ENCODE data around the gene TK1.

Gene TK1

DNA sequence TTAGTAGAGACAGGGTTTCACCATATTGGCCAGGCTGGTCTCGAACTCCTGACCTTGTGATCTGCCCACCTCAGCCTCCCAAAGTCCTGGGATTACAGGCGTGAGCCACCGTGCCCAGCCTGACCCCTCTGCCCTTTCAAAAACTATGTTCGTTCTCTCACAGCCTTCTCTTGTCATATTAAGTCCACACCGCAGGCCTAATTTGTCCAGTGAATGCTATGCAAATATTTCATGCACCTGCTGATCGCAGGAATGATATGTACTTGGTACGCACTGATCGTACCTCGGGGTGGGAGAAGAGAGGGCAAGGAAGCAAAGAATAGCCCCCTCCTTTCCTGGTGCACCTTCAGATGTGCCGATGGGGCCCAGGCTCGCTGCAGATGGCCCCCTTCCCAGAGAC is 24.2 kb upstream of the TK1 start:
- TF ChIP-seq, protein P1, sequence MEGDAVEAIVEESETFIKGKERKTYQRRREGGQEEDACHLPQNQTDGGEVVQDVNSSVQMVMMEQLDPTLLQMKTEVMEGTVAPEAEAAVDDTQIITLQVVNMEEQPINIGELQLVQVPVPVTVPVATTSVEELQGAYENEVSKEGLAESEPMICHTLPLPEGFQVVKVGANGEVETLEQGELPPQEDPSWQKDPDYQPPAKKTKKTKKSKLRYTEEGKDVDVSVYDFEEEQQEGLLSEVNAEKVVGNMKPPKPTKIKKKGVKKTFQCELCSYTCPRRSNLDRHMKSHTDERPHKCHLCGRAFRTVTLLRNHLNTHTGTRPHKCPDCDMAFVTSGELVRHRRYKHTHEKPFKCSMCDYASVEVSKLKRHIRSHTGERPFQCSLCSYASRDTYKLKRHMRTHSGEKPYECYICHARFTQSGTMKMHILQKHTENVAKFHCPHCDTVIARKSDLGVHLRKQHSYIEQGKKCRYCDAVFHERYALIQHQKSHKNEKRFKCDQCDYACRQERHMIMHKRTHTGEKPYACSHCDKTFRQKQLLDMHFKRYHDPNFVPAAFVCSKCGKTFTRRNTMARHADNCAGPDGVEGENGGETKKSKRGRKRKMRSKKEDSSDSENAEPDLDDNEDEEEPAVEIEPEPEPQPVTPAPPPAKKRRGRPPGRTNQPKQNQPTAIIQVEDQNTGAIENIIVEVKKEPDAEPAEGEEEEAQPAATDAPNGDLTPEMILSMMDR (IDR thresholded peaks at IDR 0.05) = no peak

DNA sequence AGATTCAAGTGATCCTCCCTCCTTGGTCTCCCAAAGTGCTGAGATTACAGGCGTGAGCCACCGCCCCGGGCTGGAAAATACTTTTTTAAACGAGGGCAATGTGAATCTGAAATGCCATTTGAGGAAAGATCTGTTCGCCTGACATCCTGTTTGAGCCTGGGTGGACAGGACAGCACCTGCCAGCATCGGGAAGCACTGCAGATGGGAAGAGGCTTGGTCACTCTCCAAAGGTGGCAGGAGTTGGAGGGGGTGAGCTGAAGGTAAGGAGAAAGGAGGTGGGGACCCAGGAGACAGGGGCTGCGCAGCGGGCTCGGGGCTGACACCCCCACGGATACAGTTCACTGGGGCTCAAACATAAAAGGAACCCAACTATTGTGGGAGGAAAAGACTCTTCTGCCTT is 23.3 kb upstream of the TK1 start:
- TF ChIP-seq, protein P1 (IDR thresholded peaks at IDR 0.05) = no peak

- TF ChIP-seq, protein P1 (IDR thresholded peaks at IDR 0.05) = no peak
Observed at GRCh38 chr17:78208486-78208885, 21.6 kb upstream of the TK1 start.

GRCh38 chr17:78206298-78206697 is 19.4 kb upstream of the TK1 start:
- TF ChIP-seq, protein P1 (IDR thresholded peaks at IDR 0.05) = no peak

DNA sequence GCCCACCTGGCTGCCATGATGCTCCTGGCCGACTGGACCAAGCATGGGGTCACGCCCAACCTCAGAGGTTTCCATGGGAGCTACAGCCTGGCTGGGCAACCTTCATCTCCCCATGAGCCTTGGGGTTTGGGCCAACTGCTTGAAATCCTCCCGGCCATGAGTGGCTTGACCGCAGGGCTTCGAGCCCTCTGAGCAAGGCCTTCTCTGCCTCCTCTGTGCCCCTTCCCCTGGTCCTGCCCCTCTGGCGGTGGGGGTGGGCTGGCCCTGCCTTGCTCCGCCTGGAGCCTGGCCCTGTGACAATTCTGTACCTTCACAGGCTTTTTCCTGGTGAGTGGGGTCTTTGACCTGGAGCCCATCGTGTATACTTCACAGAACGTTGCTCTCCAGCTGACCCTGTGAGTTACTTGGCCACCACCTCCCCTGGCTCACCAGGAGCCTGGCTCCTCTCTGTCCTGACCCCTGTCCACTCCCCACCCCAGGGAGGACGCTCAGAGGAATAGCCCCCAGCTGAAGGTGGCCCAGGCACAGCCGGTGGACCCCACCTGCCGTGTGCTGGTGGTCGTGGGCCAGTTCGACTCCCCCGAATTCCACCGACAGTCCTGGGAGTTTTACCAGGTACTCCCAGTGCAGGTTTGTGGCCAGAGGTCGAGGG is 18.4 kb upstream of the TK1 start:
- TF ChIP-seq, protein P1 (IDR thresholded peaks at IDR 0.05) = no peak

- TF ChIP-seq, protein P1 (IDR thresholded peaks at IDR 0.05) = no peak
Observed at GRCh38 chr17:78204387-78205123, 17.7 kb upstream of the TK1 start.

GRCh38 chr17:78202666-78203065 is 15.8 kb upstream of the TK1 start:
- TF ChIP-seq, protein P1 (IDR thresholded peaks at IDR 0.05) = no peak
